Mesendoderm (in vitro differentiated cells): ENCODE data around the gene FAM76B.

Experiments
- DNase-seq: peaks from one replicate; pipeline ENCODE4 v3.0.0; 2013
- H2AK5ac ChIP-seq: 2 replicates; pipeline ENCODE4 v1.6.1; 2013; ENCODE audit warnings: low read length, inconsistent platforms
- H2BK120ac ChIP-seq: 2 replicates; pipeline ENCODE4 v1.6.1; 2013; ENCODE audit warnings: low read depth, mild to moderate bottlenecking, low read length, moderate library complexity, mixed read lengths
- H2BK15ac ChIP-seq: replicated peaks from 2 replicates; pipeline ENCODE4 v1.6.1; 2013; ENCODE audit warnings: low read depth, mild to moderate bottlenecking, moderate library complexity
- H2BK5ac ChIP-seq: 2 replicates; pipeline ENCODE4 v1.6.1; 2013; ENCODE audit warnings: low read length, inconsistent platforms
- H3K18ac ChIP-seq: 2 replicates; pipeline ENCODE4 v1.6.1; 2013; ENCODE audit warnings: mild to moderate bottlenecking, low read length, mixed read lengths
- H3K23ac ChIP-seq: one replicate; pipeline ENCODE4 v1.6.1; 2013; ENCODE audit warnings: low read length
- H3K27ac ChIP-seq: 2 replicates; pipeline ENCODE4 v1.5.1; 2013; ENCODE audit warnings: low read depth, mild to moderate bottlenecking, inconsistent platforms, low read length, moderate library complexity
- H3K27me3 ChIP-seq: 2 replicates; pipeline ENCODE4 v1.6.1; 2013; ENCODE audit warnings: low read length, control low read depth, mild to moderate bottlenecking, inconsistent platforms; ENCODE audit not compliant: insufficient read depth, poor library complexity
- H3K36me3 ChIP-seq: 2 replicates; pipeline ENCODE4 v1.6.1; 2013; ENCODE audit warnings: low read length, inconsistent platforms; ENCODE audit not compliant: control insufficient read depth, insufficient read depth
- H3K4ac ChIP-seq: one replicate; pipeline ENCODE4 v1.6.1; 2013; ENCODE audit warnings: low read depth, mild to moderate bottlenecking, low read length, moderate library complexity
- H3K4me1 ChIP-seq: 2 replicates; pipeline ENCODE4 v1.6.1; 2013; ENCODE audit warnings: low read depth, low read length, inconsistent platforms; ENCODE audit not compliant: control insufficient read depth
- H3K4me2 ChIP-seq: 2 replicates; pipeline ENCODE4 v1.6.1; 2013; ENCODE audit warnings: low read length
- H3K4me3 ChIP-seq: 2 replicates; pipeline ENCODE4 v1.5.1; 2013; ENCODE audit warnings: mild to moderate bottlenecking, low read length
- H3K56ac ChIP-seq: one replicate; pipeline ENCODE4 v1.6.1; 2013; ENCODE audit warnings: low read length
- H3K79me1 ChIP-seq: 2 replicates; pipeline ENCODE4 v1.6.1; 2013; ENCODE audit warnings: low read length, inconsistent platforms
- H3K79me2 ChIP-seq: 2 replicates; pipeline ENCODE4 v1.6.1; 2013; ENCODE audit warnings: mild to moderate bottlenecking, low read length; ENCODE audit not compliant: control insufficient read depth, insufficient read depth
- H3K9ac ChIP-seq: 2 replicates; pipeline ENCODE4 v1.6.1; 2013; ENCODE audit warnings: low read length, inconsistent platforms
- H4K5ac ChIP-seq: one replicate; pipeline ENCODE4 v1.6.1; 2013; ENCODE audit warnings: low read length
- H4K8ac ChIP-seq: one replicate; pipeline ENCODE4 v1.6.1; 2013; ENCODE audit warnings: low read depth, mild to moderate bottlenecking, control low read depth, low read length, moderate library complexity
- WGBS: extraction: QIAGEN DNeasy Blood & Tissue Kit; methylation state at CpG from one replicate; pipeline ENCODE4 v1.1.7; 2013; ENCODE audit warnings: low lambda C conversion rate, missing lambda C conversion rate; ENCODE audit not compliant: insufficient coverage; ENCODE audit errors: extremely low coverage; 5-methylcytosine and 5-hydroxymethylcytosine counted together

Gene FAM76B

GRCh38 chr11:95791709-95792033, 2.1 kb upstream of the FAM76B start:
- H3K56ac ChIP-seq, result peak overlapping the region; percentile 87
- H3K4ac ChIP-seq, result no peak overlapping the region
- no peak overlapping the region for H2BK120ac ChIP-seq
- H3K79me2 ChIP-seq, result peaks cover 40% of the 10 kb centered on the region
- peak overlapping the region; percentile 80 for H3K9ac ChIP-seq
- H3K23ac ChIP-seq, result no peak overlapping the region
- H2BK15ac ChIP-seq, result no peak overlapping the region
- peaks cover 10% of the 10 kb centered on the region for H3K79me1 ChIP-seq
- DNase-seq, result no peak
- H3K4me1 ChIP-seq, result peaks cover 3% of the 10 kb centered on the region
- no peak overlapping the region for H3K18ac ChIP-seq
- H2BK5ac ChIP-seq, result no peak overlapping the region
- no peaks in the 10 kb centered on the region for H3K27me3 ChIP-seq
- no peak overlapping the region for H4K5ac ChIP-seq
- H3K36me3 ChIP-seq, result no peaks in the 10 kb centered on the region
- no peak overlapping the region for H3K27ac ChIP-seq
- H2AK5ac ChIP-seq, result no peak overlapping the region
- 100% methylated on average over 4 of the region's 8 CpGs for WGBS
- H3K4me2 ChIP-seq, result peak overlapping the region; percentile 45
- H3K4me3 ChIP-seq, result peak overlapping the region; percentile 80
- H4K8ac ChIP-seq, result no peak overlapping the region

GRCh38 chr11:95790933-95791708, 1.5 kb upstream of the FAM76B start:
- Histone ChIP-seq H3K4me2 (peak overlapping the region; percentile 45), H2BK15ac (no peak overlapping the region), H3K9ac (peak overlapping the region; percentile 80), H3K23ac (no peak overlapping the region), H3K56ac (peak overlapping the region; percentile 87), H3K79me2 (peaks cover 37% of the 10 kb centered on the region), H3K4me1 (peaks cover 3% of the 10 kb centered on the region), H3K36me3 (no peaks in the 10 kb centered on the region), H3K18ac (peak overlapping the region; percentile 12), H3K27me3 (no peaks in the 10 kb centered on the region), H2BK120ac (no peak overlapping the region), H3K27ac (peak overlapping the region; percentile 34), H2BK5ac (no peak overlapping the region), H3K4ac (peak overlapping the region; percentile 83), H4K5ac (no peak overlapping the region), H2AK5ac (no peak overlapping the region), H3K4me3 (peak overlapping the region; percentile 80), H3K79me1 (peaks cover 8% of the 10 kb centered on the region), H4K8ac (no peak overlapping the region)
- WGBS, result no CpG with 5 or more reads among the region's 29 CpGs
- peak; percentile 90 for DNase-seq

- Histone ChIP-seq H2BK5ac (no peak within 1 kb of the TSS), H3K4me2 (peak within 1 kb of the TSS; percentile 66), H2BK15ac (no peak within 1 kb of the TSS), H3K79me2 (peaks cover 37% of the 10 kb centered on the region), H3K18ac (peak within 1 kb of the TSS; percentile 12), H2BK120ac (no peak within 1 kb of the TSS), H4K5ac (no peak within 1 kb of the TSS), H3K23ac (no peak within 1 kb of the TSS), H3K27ac (peak within 1 kb of the TSS; percentile 94), H3K4me3 (peak within 1 kb of the TSS; percentile 90), H3K79me1 (peaks cover 8% of the 10 kb centered on the region), H3K36me3 (peaks cover 2% of the 10 kb centered on the region), H4K8ac (no peak within 1 kb of the TSS), H3K4me1 (peaks cover 3% of the 10 kb centered on the region), H3K56ac (peak within 1 kb of the TSS; percentile 94), H3K27me3 (no peaks in the 10 kb centered on the region), H3K4ac (peak within 1 kb of the TSS; percentile 83), H2AK5ac (no peak within 1 kb of the TSS), H3K9ac (peak within 1 kb of the TSS; percentile 95)
- peak; percentile 99 for DNase-seq
- no CpG with 5 or more reads among the region's 55 CpGs for WGBS
Observed at GRCh38 chr11:95790123-95790932, 746 bp upstream of the FAM76B start, which contains the start of gene CEP57. TSS of gene CEP57 (plus strand) at chr11:95790498. CDS start at chr11:95790699, 201 bp downstream.

- Histone ChIP-seq H3K79me2 (peaks cover 30% of the 10 kb centered on the region), H3K36me3 (peaks cover 2% of the 10 kb centered on the region), H2BK120ac (peak overlapping the region; percentile 2), H3K56ac (peak overlapping the region; percentile 94), H4K8ac (peak overlapping the region; percentile 7), H3K9ac (peak overlapping the region; percentile 85), H3K27ac (peak overlapping the region; percentile 94), H3K4ac (peak overlapping the region; percentile 60), H3K4me3 (peak overlapping the region; percentile 79), H3K4me1 (peaks cover 3% of the 10 kb centered on the region), H2BK5ac (no peak overlapping the region), H3K27me3 (no peaks in the 10 kb centered on the region), H3K23ac (no peak overlapping the region), H2AK5ac (no peak overlapping the region), H2BK15ac (no peak overlapping the region), H3K18ac (peak overlapping the region; percentile 72), H3K79me1 (peaks cover 8% of the 10 kb centered on the region), H4K5ac (no peak overlapping the region), H3K4me2 (peak overlapping the region; percentile 59)
- DNase-seq, result peak; percentile 84
- WGBS, result no CpG with 5 or more reads among the region's 34 CpGs
Observed at GRCh38 chr11:95788921-95789505, 569 bp downstream of the FAM76B start.

- H3K18ac ChIP-seq, result no peak overlapping the region
- DNase-seq, result no peak
- H3K4me1 ChIP-seq, result no peaks in the 10 kb centered on the region
- peaks cover 3% of the 10 kb centered on the region for H3K36me3 ChIP-seq
- no peak overlapping the region for H3K27ac ChIP-seq
- no peak overlapping the region for H3K56ac ChIP-seq
- H2BK120ac ChIP-seq, result no peak overlapping the region
- H4K8ac ChIP-seq, result no peak overlapping the region
- H3K4ac ChIP-seq, result no peak overlapping the region
- no peak overlapping the region for H3K4me2 ChIP-seq
- no peak overlapping the region for H2AK5ac ChIP-seq
- H4K5ac ChIP-seq, result no peak overlapping the region
- H3K23ac ChIP-seq, result no peak overlapping the region
- WGBS, result no CpG with 5 or more reads among the region's 2 CpGs
- no peak overlapping the region for H3K9ac ChIP-seq
- H3K79me2 ChIP-seq, result no peaks in the 10 kb centered on the region
- H3K79me1 ChIP-seq, result peaks cover 2% of the 10 kb centered on the region
- no peak overlapping the region for H2BK15ac ChIP-seq
- H3K4me3 ChIP-seq, result no peak overlapping the region
- no peaks in the 10 kb centered on the region for H3K27me3 ChIP-seq
- H2BK5ac ChIP-seq, result no peak overlapping the region
Observed at GRCh38 chr11:95780544-95780943, 9.0 kb downstream of the FAM76B start.
